22Rv1 (cell line): ENCODE results near the gene RAB31.

Source experiments
- H3K27ac ChIP-seq: fragments of 450-650 bp; 2 replicates; pipeline ENCODE4 v1.5.1; 2017
- CTCF ChIP-seq: fragments of 450-650 bp; IDR thresholded peaks from 2 replicates; pipeline ENCODE4 v1.5.1; 2017; ENCODE audit warnings: mild to moderate bottlenecking
- ZFX ChIP-seq: fragments of 450-650 bp; IDR thresholded peaks from 2 replicates; pipeline ENCODE4 v1.6.1; 2017; ENCODE audit warnings: antibody characterized with exemption, borderline replicate concordance

Gene RAB31

GRCh38 chr18:9870431-9871008 lies 162.4 kb downstream of the RAB31 start:
- no peak overlapping the region for H3K27ac ChIP-seq
- TF ChIP-seq CTCF: no peak
- no peak for TF ChIP-seq ZFX

DNA sequence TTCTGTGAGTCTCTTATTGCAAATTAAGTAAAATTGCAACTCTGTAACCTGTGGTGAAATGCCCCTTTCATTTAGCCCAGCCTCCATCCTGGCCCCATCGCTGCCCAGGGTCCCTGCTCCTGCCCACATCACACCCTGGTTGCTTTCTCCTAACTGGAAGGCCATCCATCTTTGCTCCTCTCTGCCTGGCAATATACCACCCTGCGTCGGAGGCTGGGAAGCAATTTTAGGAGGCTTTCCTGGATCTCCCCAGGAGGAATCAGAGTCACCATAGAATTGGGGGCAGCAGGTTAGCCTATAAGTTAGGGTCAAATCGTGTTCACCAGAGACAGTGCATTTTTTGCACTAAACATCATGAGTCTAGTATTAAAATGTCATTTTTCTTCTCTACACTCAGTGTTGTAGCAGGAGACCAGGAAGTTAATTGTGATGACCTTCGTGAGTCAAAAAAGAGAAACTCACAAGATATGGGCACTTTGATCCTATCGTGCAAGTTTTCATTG lies 163.2 kb downstream of the RAB31 start:
- H3K27ac ChIP-seq: no peak overlapping the region
- TF ChIP-seq ZFX (no peak), CTCF (no peak)

GRCh38 chr18:9872823-9873222 lies 164.7 kb downstream of the RAB31 start:
- H3K27ac ChIP-seq: no peak overlapping the region
- no peak for TF ChIP-seq ZFX
- no peak for TF ChIP-seq CTCF

DNA sequence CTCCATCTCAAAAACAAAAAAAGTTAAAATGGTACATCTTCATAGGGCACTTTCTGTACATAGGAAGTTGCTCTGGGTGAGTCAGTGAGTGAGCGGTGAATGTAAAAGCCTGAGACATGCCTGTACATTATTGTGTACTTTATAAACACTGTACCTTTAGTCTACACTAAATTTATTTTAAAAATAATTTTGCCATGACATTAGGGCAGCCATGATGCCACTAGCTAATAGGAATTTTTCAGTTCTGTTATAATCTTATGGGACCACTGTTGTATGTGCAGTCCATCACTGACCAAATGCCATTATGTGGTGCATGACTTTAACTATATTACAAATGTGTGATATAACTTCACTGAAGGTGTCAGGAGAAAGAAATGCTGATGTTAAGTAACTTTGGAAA lies 166.6 kb downstream of the RAB31 start:
- no peak overlapping the region for H3K27ac ChIP-seq
- no peak for TF ChIP-seq ZFX
- no peak for TF ChIP-seq CTCF

- TF ChIP-seq CTCF (no peak), ZFX (no peak)
- no peak overlapping the region for H3K27ac ChIP-seq
Measured at GRCh38 chr18:9876212-9876866, 168.2 kb downstream of the RAB31 start.

DNA sequence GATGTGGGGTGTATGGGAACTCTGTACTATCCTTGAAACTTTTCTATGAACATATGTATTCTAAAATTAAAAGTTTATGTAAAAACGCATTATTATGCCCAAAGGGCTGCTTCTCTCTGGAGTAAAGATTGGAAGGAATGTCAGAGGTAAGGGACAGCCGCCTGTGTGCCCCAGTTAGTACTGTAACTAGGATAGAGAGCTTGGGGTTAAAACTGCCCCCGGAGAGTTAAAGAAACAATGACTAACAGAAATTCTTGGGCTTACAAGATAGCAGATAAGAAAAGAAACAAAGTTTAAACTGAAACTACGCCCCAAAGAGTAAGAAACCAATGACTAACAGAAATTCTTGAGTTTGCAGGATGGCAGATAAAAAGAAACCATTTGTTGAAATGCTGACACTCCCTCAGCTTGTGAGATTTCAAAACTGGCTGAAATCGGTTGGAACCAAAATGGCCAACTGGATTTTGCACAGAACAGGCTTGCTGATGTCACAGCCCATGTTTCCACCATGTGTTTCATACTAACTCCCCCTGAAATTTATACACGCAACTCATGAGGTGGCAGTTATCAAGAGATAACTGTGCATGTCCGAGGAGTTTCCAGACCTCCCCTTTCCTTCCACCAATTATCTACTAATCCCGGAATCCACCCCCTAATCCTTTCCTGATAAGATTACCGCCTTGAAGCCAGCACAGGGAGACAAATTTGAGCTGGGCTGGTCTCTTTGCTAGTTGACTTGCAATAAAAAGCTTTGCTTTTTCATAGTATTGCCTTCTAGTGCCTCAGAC lies 169.0 kb downstream of the RAB31 start:
- no peak for TF ChIP-seq ZFX
- no peak for TF ChIP-seq CTCF
- H3K27ac ChIP-seq: no peak overlapping the region

DNA sequence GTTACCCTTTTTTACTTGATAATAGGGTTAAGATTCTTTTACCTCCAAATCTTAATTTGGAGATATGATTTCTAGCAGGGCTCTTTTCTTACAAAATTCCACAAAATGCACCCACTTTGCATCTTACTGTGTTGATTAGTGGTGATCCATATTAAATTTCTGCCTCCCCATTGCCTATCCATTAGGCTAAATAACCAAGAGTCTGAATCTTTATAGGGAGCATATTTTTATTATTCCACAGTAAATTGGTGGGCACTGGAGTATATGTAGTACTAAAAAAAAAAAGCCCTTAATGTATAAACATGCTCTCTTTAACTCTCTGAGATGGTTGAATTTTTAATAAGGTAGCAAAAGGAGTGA lies 169.5 kb downstream of the RAB31 start:
- no peak overlapping the region for H3K27ac ChIP-seq
- TF ChIP-seq CTCF (no peak), ZFX (no peak)
